Medulla oblongata (tissue), 1 donor: Measurements from ENCODE around the gene B3GLCT.

ENCODE experiments used
- DNase-seq: peaks from one replicate; pipeline ENCODE4 v3.0.0-alpha.2; 2015; ENCODE audit errors: extremely low spot score

The B3GLCT gene

DNA sequence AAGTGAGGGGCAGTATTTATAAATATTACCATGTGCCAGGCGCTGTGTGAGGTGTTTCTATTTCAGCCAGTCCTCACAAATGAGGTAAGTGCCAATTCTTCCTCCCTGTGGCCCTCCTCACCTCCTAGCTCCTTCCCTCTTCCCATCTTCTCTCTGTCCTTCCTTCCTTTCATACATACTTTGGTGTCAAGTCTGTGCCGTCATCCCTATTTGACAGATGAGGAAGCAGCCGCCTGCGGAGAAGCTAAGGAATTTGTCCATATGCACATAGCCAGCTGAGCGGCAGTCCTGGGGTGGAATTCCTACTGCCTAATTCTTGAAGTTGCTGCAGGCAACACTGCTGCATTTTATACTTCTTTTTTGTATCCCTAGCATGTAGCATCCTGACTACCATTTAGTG lies 150.8 kb downstream of the B3GLCT start:
- DNase-seq, result no peak

DNA sequence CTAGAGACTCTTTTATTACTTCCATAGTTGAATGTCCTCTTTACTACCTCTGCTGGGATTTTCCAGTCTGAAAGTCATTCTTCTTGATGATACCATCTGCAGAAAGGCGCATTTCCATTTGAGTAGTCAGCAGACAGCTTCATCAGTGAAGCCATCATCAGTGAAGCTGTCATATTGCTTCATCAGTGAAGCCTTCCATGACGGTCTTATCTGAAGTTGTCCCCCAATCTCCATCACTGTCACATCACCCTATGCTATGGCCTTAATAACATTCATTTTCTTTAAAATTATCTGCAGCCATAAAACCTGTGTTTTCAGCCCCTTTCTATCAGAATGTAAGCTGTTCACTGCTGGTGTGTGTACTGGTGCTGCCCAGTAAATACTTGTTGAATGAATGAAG lies 151.6 kb downstream of the B3GLCT start:
- DNase-seq, result no peak

DNA sequence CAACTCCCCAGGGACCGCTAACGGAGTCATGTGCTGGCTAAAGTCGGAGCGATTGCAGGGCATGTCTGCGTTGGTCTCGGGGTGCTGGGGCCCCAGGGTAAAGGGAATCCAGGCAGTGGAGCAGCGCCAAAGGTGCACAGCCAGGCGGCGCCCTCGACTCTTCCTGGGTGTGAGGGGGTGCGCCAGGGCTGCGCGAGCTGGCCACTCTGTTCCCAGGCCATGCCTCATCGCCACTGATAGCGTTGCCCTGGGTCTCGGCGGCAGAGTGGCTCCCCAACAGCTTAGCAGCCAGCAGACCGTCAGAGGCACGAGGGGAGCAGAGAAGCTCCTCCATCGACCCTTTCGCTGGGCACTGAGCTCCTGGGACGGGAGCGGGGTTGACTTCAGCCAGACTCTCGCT lies 152.7 kb downstream of the B3GLCT start:
- DNase-seq, result no peak

DNA sequence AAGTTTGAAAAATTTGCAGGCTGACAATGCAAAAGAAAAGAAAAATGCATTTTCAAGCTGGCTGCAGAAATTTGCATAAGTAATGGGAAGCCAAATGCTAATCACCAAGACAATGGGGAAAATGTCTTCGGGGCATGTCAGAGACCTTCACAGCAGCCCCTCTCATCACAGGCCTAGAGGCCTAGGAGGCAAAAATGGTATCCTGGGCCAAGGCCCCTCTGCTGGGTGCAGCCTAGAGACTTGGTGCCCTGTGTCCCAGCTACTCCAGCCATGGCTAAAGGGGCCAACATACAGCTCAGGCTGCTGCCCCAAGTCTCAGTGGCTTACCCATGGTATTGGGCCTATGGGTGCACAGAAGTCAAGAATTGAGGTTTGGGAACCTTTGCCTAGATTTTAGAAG lies 155.2 kb downstream of the B3GLCT start:
- no peak for DNase-seq

DNA sequence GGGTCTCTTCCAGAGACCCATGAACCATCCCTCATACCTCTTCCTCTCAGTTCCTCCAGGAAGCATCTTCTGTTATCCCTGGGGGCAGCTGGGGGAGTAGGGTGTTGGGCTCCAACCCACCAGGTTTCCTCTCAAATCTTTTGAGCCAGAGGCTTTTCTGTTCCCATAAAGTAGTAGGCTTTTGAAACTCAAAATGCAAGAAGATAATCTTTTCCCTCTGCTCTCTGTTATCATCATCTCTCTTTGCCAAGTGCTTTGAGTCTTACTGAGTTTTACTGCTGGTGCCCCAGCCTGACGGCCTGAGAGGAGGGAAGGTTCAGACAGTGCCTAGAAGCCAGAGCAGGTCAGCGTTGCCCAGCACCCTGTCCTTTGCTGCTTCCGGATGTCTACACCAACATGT lies 157.2 kb downstream of the B3GLCT start:
- DNase-seq, result no peak

DNA sequence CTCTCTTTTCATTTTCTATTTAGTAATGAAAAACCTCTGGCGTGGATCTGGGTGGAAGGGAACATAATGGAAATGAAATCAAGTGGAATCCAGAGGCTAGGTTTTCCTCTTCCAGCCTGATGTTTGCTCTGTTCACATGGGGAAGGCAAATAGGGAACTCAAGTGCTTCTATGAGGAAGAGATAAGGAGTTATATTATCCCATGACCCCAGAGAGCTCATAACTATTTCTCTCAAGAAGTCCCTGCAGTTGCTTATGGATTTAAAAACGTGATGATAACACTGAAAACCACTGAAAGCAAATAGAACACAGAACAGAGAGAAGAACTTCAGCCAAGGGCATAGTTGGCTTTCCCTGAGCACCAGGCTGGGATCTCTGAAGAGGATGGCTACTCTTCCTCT lies 157.8 kb downstream of the B3GLCT start:
- DNase-seq, result no peak

DNA sequence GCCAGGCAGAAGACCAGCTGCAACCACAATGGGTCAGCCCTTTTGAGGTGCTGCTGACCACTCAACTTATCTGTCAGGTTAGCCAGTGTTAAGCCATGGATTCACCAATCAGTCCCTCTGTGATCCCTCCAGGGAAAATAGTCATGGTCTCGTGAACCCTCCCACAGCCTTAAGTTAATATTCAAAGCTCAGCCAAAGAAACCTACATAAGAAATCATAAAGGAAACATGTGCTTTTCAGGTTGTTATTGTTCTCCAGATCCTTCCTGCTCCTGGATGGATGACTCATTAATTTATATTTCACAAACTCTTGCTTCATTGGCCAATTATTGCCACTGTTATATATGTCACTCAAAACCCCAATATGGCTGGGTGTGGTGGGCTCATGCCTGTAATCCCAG lies 161.9 kb downstream of the B3GLCT start:
- DNase-seq, result no peak

DNA sequence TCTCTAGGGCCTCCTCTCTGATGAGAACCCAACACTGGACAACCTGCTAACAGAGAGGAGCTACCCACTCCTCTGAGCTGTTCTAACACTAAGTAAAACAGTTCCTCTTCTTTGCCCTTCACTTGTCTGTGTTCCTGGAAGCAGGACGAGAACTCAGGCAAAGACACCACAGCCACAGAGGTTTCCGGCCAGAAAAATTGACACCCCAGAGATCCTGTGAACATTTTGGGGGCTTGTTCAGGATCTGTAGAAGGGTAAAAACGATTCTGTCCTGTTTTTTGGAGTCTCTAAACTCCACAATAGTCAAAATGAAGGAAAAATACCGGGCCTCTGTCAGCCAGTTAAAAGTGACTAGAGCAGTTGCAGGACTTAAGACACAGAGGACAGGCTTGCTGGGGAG lies 165.9 kb downstream of the B3GLCT start:
- DNase-seq, result no peak

DNA sequence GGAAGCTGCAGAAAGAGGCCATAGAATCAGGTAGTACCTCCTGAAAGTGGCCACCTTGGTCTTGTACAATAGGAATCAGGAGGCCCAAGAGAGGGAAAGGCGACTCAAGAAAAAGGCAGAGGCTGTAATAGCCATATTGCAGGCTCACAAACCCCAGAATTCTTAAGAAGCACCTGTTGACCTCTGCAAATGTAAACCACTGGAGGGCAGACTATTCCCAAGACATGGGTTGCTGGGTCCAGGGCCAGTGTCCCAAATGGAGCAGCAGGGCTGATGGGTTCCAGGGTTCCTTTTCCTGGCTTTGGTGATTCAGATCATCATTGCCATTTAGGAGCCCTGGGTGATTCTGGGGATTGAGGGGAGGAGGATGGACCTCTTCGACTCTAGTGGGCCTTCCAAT lies 167.6 kb downstream of the B3GLCT start:
- DNase-seq, result no peak

DNA sequence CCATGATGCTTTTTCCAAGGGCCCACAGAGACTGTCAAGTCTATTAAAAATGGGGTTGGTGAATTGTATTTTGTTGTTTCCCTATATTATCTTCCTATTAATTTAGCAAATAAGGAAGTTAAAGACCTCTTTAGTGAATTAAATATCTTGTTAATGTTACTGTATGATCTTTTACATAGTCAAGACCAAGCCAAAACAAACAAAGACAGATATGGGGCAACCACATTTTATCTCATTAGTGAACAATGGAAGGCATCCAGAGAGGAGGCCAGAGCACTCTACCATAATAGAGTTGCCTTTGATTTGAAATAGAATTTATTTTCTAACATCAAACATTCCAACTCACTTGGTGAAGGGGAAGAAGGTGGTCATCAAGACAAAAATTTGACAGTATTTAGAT lies 169.4 kb downstream of the B3GLCT start:
- no peak for DNase-seq

DNA sequence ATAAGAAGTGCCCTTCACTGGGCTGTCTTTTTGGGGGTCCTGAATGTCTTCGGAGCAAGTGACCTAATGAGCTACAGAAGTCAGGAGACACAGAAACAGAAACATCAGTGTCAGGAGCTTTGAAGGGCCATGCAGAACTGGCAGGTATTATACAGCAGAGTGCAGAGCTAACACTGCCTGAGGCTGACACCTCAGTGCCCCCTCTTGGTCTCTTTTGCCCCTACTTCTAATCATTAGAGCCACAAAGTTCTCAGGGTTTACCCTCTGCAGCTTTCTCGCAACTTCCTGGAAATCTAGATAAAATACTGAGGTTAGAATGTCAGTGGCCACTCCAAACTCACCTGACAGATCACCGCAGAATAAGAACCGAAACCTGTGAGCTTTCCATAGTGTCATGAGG lies 172.7 kb downstream of the B3GLCT start:
- no peak for DNase-seq

DNA sequence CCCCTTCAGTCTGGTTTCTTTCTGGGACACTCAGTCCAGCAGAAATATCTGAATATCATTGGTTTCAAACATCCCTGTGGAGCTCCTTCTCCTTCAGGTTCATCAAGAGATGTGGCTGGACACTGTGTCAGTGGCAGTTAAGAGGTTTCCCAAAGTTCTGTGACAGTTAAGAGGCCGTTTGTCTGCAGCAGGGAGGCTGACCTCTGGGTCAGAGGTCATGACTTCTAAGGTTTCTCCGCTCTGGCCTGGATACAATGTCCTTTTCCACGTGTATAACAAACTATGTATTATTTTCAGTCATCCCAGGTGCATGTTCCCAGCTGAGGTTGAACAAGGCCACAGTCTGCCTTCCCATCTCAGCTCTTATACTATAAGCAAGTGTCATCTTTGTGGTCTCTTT lies 174.9 kb downstream of the B3GLCT start:
- DNase-seq, result no peak

DNA sequence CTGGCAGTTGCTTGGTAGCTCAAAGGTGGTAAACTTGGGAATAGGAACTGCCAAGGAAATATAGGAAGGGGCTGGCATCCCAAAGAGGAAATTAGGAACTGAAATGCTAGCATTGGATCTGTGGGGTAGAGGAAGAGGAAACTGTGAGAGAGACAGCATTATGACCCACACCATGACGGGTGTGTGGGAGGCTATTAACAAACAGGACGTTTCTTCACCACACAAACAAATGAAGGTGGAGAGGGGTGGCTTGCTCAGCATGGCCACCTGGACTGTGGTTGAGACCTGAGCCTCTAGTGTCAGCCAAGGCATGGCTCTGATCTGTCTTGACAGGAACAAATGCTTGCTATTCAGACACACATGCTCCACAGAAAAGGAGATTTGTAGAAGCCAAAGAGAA lies 178.2 kb downstream of the B3GLCT start:
- no peak for DNase-seq

DNA sequence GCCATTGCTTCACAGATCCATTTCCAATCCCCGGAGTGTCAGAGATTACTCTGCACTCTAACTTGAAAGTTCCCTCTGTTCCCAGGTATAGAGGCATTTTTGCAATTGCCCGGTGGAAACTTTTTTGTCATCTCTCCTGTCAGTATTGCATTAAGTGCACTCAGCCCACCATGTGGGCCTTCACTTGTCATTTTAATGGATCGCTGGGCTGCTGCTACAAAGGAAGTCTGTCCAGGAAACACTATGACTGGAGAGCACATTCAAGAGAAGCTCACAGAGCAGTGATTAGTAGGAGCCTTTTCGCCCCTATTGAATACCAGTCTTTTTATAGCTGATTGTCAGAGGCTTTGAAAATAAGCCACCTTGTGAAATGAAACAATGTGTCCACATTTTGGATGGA lies 180.9 kb downstream of the B3GLCT start:
- DNase-seq, result no peak
